ENCODE results near the gene ENGASE.

Gene ENGASE

DNA sequence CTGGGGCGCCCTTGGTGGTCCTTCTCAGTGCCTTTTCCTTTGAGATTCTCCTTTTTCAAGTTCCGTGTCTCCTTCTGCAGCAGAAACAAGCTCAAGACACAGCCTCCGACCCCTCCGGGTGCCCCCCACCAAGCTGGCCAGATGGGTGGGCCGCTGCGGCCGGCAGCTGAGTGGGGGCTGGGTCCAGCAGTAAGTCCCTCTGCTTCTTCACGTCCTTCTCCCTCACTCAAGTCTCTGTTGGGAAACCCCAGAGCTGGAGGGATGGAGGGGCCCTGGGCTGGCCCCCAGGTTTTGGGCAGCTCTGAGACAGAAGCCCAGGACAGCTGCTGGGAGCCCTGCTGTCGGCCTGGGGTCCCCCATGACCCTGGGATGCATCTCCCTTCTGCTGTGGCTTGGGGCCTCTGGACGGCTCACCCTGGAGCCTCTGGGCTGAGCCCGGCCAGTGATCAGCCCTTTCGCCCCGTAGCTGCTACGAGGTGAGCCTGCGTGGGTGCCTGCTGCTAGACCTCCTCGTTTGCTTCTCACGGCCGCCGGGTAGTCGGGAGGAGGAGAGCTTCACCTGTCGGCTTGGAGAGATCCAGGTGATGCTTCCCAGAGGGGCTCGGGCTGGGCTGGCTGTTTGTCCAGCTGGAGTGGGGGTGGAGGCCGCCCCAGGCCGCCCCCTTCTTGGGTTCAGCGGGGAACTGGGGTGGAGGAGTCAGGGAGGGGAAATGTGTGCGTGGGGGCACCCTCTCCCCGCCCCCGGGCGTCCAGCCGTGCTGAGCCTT lies 10.7 kb downstream of the ENGASE start:
- DNase-seq (ENCODE audit: low read depth), result no peak
- TF ChIP-seq CTCF (IDR thresholded peaks at IDR 0.05; ENCODE audit: control insufficient read depth, extremely low read depth, insufficient read depth), result no peak
- no peak overlapping the region for H3K4me3 ChIP-seq (ENCODE audit: low read depth, low read length)

DNA sequence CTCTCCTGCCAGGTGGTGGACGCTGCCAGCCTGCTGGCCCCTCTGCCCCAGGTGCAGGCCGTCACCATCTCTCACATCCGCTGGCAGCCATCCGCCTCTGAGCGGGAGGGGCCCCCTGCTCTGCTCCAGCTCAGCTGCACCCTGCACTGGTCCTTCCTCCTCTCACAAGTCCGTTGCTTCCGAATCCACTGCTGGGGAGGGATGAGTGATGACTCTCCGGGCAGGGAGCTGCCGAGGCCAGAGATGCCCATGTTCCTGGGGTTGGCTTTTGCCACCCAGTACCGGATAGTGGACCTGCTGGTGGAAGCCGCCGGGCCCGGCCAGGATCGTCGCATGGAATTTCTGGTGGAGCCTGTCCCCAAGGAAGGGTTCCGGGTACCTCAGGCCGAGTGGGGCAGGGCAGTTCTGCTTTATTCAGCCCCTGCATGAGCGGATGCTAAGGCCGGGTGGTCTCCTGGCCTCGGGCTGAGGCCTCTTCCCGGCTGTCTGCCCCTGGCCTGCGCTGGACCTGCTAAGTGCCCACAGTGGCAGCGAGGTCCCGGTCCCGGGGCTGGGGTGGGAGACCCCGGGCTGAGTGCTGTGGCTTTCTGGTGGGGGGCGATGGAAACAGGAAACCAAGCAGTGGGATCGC lies 11.4 kb downstream of the ENGASE start:
- TF ChIP-seq CTCF (IDR thresholded peaks at IDR 0.05; ENCODE audit: control insufficient read depth, extremely low read depth, insufficient read depth), result no peak
- no peak overlapping the region for H3K4me3 ChIP-seq (ENCODE audit: low read depth, low read length)
- no peak for DNase-seq (ENCODE audit: low read depth)

DNA sequence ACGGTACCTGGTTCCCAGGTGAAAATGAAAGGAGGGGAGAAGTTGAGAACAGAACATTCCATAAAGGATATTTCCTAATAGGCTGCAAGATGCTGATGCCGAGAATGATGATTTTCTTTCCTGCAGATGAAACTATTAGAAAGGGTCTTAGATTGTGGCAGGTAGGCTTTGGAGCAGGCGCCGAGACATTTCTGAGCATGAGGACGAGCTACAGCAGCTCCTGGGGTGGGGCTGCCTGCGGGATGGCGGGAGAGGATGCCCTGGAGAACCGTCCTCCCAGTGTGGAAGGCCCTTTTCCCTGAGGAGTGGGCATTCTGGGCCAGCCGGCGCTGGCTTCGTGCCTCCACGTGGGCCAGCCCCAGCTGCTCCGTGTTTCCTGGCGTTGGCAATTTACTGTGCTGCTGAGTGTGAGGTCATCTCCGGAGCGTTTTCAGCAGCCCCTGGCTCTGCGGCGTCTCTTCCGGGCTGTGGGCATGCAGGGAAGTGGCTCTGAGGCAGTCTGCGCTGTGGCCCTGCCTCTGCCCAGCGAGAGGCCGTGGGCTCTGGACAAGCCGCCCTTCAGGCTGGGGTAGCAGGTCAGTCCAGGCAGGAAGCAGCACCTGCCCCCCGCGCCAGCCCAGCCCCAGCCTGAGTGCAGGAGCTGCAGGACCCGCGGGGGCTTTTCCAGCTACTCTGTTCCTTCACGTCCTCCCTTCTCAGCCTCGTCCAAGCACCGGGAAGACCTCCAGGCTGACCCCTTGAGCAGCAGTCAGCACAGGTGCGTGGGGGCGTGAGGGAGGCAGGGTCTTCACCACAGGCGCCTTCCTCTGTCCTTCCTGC lies 12.2 kb downstream of the ENGASE start:
- no peak for DNase-seq (ENCODE audit: low read depth)
- H3K4me3 ChIP-seq (ENCODE audit: low read depth, low read length), result no peak overlapping the region
- no peak for TF ChIP-seq CTCF (IDR thresholded peaks at IDR 0.05; ENCODE audit: control insufficient read depth, extremely low read depth, insufficient read depth)

DNA sequence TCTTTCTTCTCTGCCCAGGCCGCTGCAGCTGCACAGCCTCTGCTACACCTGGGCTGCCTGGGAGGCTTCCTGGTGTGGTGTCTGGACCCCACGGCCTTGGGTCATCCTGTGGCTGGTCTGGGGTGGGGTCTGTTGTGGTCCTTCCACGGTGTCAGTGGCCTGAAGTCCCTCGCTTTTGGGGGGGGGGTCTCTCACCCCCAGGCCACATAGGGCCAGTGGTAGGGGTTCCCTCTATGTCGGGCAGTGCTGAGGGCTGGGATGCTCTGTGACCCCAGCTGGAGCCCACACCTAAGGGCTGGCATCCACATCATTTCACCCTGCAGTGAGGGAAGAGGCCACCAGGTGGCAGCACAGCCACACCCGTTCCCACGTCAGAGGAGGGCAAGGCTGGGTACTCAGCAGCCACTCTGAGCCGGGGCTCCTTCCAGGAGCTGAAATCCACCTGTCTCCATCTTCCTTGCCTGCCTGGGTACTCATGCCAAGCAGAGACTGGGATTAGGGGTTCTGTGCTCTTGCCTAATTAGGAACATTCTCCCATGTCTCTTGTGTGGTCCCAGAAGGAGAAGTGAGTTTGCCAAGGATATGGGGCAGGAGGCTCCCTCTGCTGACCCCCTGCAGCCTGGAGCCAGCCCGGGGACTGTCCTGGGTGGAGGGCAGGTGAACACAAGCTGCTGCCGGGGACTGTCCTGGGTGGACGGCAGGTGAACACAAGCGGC lies 13.0 kb downstream of the ENGASE start:
- DNase-seq (ENCODE audit: low read depth), result no peak
- no peak overlapping the region for H3K4me3 ChIP-seq (ENCODE audit: low read depth, low read length)
- TF ChIP-seq CTCF (IDR thresholded peaks at IDR 0.05; ENCODE audit: control insufficient read depth, extremely low read depth, insufficient read depth), result peak; percentile 96

GRCh38 chr17:79088247-79088996 lies 13.8 kb downstream of the ENGASE start:
- no peak for TF ChIP-seq CTCF (IDR thresholded peaks at IDR 0.05; ENCODE audit: control insufficient read depth, extremely low read depth, insufficient read depth)
- H3K4me3 ChIP-seq (ENCODE audit: low read depth, low read length), result no peak overlapping the region
- DNase-seq (ENCODE audit: low read depth), result no peak

GRCh38 chr17:79088997-79089328 lies 14.3 kb downstream of the ENGASE start:
- DNase-seq (ENCODE audit: low read depth), result no peak
- H3K4me3 ChIP-seq (ENCODE audit: low read depth, low read length), result no peak overlapping the region
- TF ChIP-seq CTCF (IDR thresholded peaks at IDR 0.05; ENCODE audit: control insufficient read depth, extremely low read depth, insufficient read depth), result no peak

Data from LNCaP clone FGC (cell line).